SK-N-SH (cell line): ENCODE results near the gene NRF1. TPM values are rescaled to one million over a fixed set of nuclear protein-coding genes. Genes with fewer than 3 reads are reported as not detected.
A peak's percentile ranks its signal among the peaks of the same experiment; 100 is the strongest.

Source experiments
- CTCF ChIA-PET: fragments of 300-600, 350-600 bp; formaldehyde crosslinking; extraction: SDS; loops from one replicate; lab custom pipeline; 2021; lab: Yijun Ruan, JAX
- POLR2A ChIA-PET: fragments of 350-600 bp; sonication (Branson Sonifier 250); formaldehyde crosslinking; extraction: SDS; loops from one replicate; lab custom pipeline; 2020; ENCODE audit warnings: antibody characterized with exemption, inconsistent platforms; lab: Yijun Ruan, JAX
- DNase-seq: peaks from one replicate; pipeline ENCODE4 v3.0.0; 2012
- H2AFZ ChIP-seq: fragments of 200-600 bp; sonication (generic); 2 replicates; pipeline ENCODE4 v1.8.1; 2016; ENCODE audit warnings: antibody characterized with exemption, mild to moderate bottlenecking, low read depth
- H3F3A ChIP-seq: fragments of 200-600 bp; sonication (generic); replicated peaks from 2 replicates; pipeline ENCODE3; 2016; ENCODE audit warnings: antibody characterized with exemption, mild to moderate bottlenecking; ENCODE audit not compliant: insufficient read depth
- H3K27ac ChIP-seq, 2 experiments: fragments of 200-500 bp in 1 of 2; fragments of 200-600 bp in 1 of 2; sonication (Bioruptor generic) in 1 of 2; sonication (generic), shearing (Covaris generic) in 1 of 2; 2 replicates each; pipeline versions ENCODE4 v1.5.1 to v1.6.1; 2014 to 2016; ENCODE audit warnings: low read depth in 2 of 2, inconsistent platforms in 1 of 2, low read length in 1 of 2, mild to moderate bottlenecking in 1 of 2, mixed read lengths in 1 of 2
- H3K27me3 ChIP-seq: fragments of 200-600 bp; sonication (generic), shearing (Covaris generic); 2 replicates; pipeline ENCODE4 v1.6.1; 2016; ENCODE audit warnings: mixed run types; ENCODE audit not compliant: insufficient read depth
- H3K36me3 ChIP-seq, 2 experiments: fragments of 200-500 bp in 1 of 2; fragments of 200-600 bp in 1 of 2; sonication (Bioruptor generic) in 1 of 2; sonication (generic) in 1 of 2; replicated peaks in 1 of 2; 2 replicates each; pipeline versions ENCODE3 to v1.5.1; 2014 to 2016; ENCODE audit warnings: low read length in 1 of 2, mild to moderate bottlenecking in 1 of 2; ENCODE audit not compliant: insufficient read depth in 2 of 2, control insufficient read depth in 1 of 2
- H3K4me1 ChIP-seq, 2 experiments: fragments of 200-500 bp in 1 of 2; fragments of 200-600 bp in 1 of 2; sonication (Bioruptor generic) in 1 of 2; sonication (generic), shearing (Covaris generic) in 1 of 2; 2 replicates each; pipeline versions ENCODE4 v1.5.1 to v1.6.1; 2014 to 2016; ENCODE audit warnings: low read depth in 1 of 2, low read length in 1 of 2, mixed run types in 1 of 2; ENCODE audit not compliant: insufficient read depth in 2 of 2, control insufficient read depth in 1 of 2
- H3K4me2 ChIP-seq: fragments of 200-600 bp; sonication (generic), shearing (Covaris generic); 2 replicates; pipeline ENCODE4 v1.6.1; 2017; ENCODE audit warnings: mixed run types
- H3K4me3 ChIP-seq, 2 experiments: fragments of 200-500 bp in 1 of 2; fragments of 200-600 bp in 1 of 2; sonication (Bioruptor generic) in 1 of 2; sonication (generic), shearing (Covaris generic) in 1 of 2; 2 replicates each; pipeline versions ENCODE4 v1.5.1 to v1.8.1; 2014 to 2016; ENCODE audit warnings: low read depth in 2 of 2, inconsistent platforms in 1 of 2, low read length in 1 of 2, mild to moderate bottlenecking in 1 of 2, mixed read lengths in 1 of 2, moderate library complexity in 1 of 2
- H3K79me2 ChIP-seq: fragments of 200-600 bp; sonication (generic); 2 replicates; pipeline ENCODE4 v1.8.1; 2017; ENCODE audit warnings: mild to moderate bottlenecking; ENCODE audit not compliant: insufficient read depth
- H3K9ac ChIP-seq: fragments of 200-600 bp; sonication (generic); 2 replicates; pipeline ENCODE4 v1.6.1; 2017; ENCODE audit warnings: mixed run types
- H3K9me2 ChIP-seq: fragments of 200-600 bp; sonication (generic); 2 replicates; pipeline ENCODE4 v1.6.1; 2017; ENCODE audit warnings: mixed run types
- H3K9me3 ChIP-seq: fragments of 200-600 bp; sonication (generic); 2 replicates; pipeline ENCODE4 v1.6.1; 2017; ENCODE audit warnings: mixed run types, mild to moderate bottlenecking, moderate library complexity
- H4K20me1 ChIP-seq: fragments of 200-600 bp; sonication (generic); 2 replicates; pipeline ENCODE4 v1.6.1; 2017; ENCODE audit warnings: mild to moderate bottlenecking, mixed run types; ENCODE audit not compliant: insufficient read depth
- CHD2 ChIP-seq: fragments of 150-350 bp; IDR thresholded peaks from 2 replicates; pipeline ENCODE4 v1.6.1; 2018; ENCODE audit warnings: low read length; ENCODE audit not compliant: partially characterized antibody
- CTCF ChIP-seq: fragments of 200-600 bp; sonication (generic); IDR thresholded peaks from 2 replicates; pipeline ENCODE4 v1.6.1; 2017; ENCODE audit warnings: antibody characterized with exemption, mild to moderate bottlenecking, moderate library complexity
- EP300 ChIP-seq, 2 experiments: IDR thresholded peaks; 2 replicates each; pipeline versions ENCODE4 v1.4.0 to v1.6.1; 2012; ENCODE audit warnings: borderline replicate concordance in 1 of 2, low read depth in 1 of 2, low read length in 1 of 2
- EZH2phosphoT487 ChIP-seq: fragments of 200-600 bp; sonication (generic); IDR thresholded peaks from 2 replicates; pipeline ENCODE4 v1.6.1; 2017; ENCODE audit warnings: low read depth, mixed run types, mild to moderate bottlenecking, antibody characterized with exemption, moderate library complexity, borderline replicate concordance
- FOSL2 ChIP-seq: IDR thresholded peaks from 2 replicates; pipeline ENCODE4 v1.4.0; 2012; ENCODE audit warnings: low read depth, mild to moderate bottlenecking, moderate library complexity, borderline replicate concordance
- FOXM1 ChIP-seq: IDR thresholded peaks from 2 replicates; pipeline ENCODE4 v1.4.0; 2012; ENCODE audit warnings: low read depth, mild to moderate bottlenecking
- IRF3 ChIP-seq: fragments of 150-350 bp; IDR thresholded peaks from 2 replicates; pipeline ENCODE4 v1.6.1; 2016; ENCODE audit warnings: mild to moderate bottlenecking, low read depth, low read length
- JUND ChIP-seq: IDR thresholded peaks from 2 replicates; pipeline ENCODE4 v1.4.0; 2012
- MAX ChIP-seq: IDR thresholded peaks from 2 replicates; pipeline ENCODE4 v1.4.0; 2012; ENCODE audit warnings: low read depth
- MEF2A ChIP-seq: IDR thresholded peaks from 2 replicates; pipeline ENCODE4 v1.4.0; 2012; ENCODE audit warnings: low read depth, borderline replicate concordance
- NFIC ChIP-seq: IDR thresholded peaks from 2 replicates; pipeline ENCODE4 v1.4.0; 2012; ENCODE audit warnings: borderline replicate concordance
- NRF1 ChIP-seq: IDR thresholded peaks from 2 replicates; pipeline ENCODE4 v1.6.1; 2012; ENCODE audit warnings: low read depth, mild to moderate bottlenecking, low read length
- PBX3 ChIP-seq: IDR thresholded peaks from 2 replicates; pipeline ENCODE4; 2012
- POLR2AphosphoS5 ChIP-seq: IDR thresholded peaks from 2 replicates; pipeline ENCODE4 v1.6.1; 2012; ENCODE audit warnings: low read depth, low read length
- RAD21 ChIP-seq: IDR thresholded peaks from 2 replicates; pipeline ENCODE4 v1.6.1; 2012; ENCODE audit warnings: mild to moderate bottlenecking, low read length
- REST ChIP-seq: IDR thresholded peaks from 2 replicates; pipeline ENCODE4 v1.6.1; 2012; ENCODE audit warnings: mild to moderate bottlenecking, low read depth, low read length, moderate library complexity
- RFX5 ChIP-seq: IDR thresholded peaks from 2 replicates; pipeline ENCODE4 v1.6.1; 2012; ENCODE audit warnings: mild to moderate bottlenecking, improper control_type of control experiment, low read length
- RXRA ChIP-seq: IDR thresholded peaks from 2 replicates; pipeline ENCODE4 v1.4.0; 2012; ENCODE audit warnings: low read depth, mild to moderate bottlenecking, borderline replicate concordance
- SMC3 ChIP-seq: IDR thresholded peaks from 2 replicates; pipeline ENCODE4 v1.6.1; 2012; ENCODE audit warnings: low read depth, low read length, improper control_type of control experiment
- USF1 ChIP-seq: IDR thresholded peaks from 2 replicates; pipeline ENCODE4 v1.4.0; 2012; ENCODE audit warnings: low read depth, borderline replicate concordance
- ZBTB33 ChIP-seq: IDR thresholded peaks from 2 replicates; pipeline ENCODE4 v1.4.0; 2012; ENCODE audit warnings: low read depth, borderline replicate concordance
- WGBS: methylation state at CpG from one replicate; pipeline ENCODE4 v1.1.6; 2017; ENCODE audit warnings: low lambda C conversion rate; 5-methylcytosine and 5-hydroxymethylcytosine counted together
- polyA plus RNA-seq, 3 experiments: library from polyadenylated mRNA; depleted of rRNA; stranded (reverse); fragments of >200 nt; gene quantifications; 2 replicates each; pipeline ENCODE4 v1.2.3, GENCODE V29; 2012

Gene NRF1
- polyA plus RNA-seq, 1 of the 3 experiments (the other 2 are of a cell fraction) = 10.9 TPM

- no peak for TF ChIP-seq EZH2phosphoT487
- peak; percentile 88 for TF ChIP-seq JUND
- TF ChIP-seq PBX3 = no peak
- 0 out of 2 replicates have a peak, but pooled peaks have one; percentile 18 for TF ChIP-seq MAX
- peak in 1 of 2 experiments; percentile 52; a peak in 1 of 4 replicates for TF ChIP-seq EP300 (IDR thresholded peaks at IDR 0.05; ENCODE audit: borderline replicate concordance in 1 of 2, low read depth in 1 of 2, low read length in 1 of 2)
- TF ChIP-seq USF1 = no peak
- TF ChIP-seq RAD21 = no peak
- no peak; the same call in 1 of the 2 replicates for TF ChIP-seq POLR2AphosphoS5
- no peak for TF ChIP-seq SMC3
- no peak for TF ChIP-seq CHD2
- no peak for TF ChIP-seq REST
- TF ChIP-seq MEF2A = no peak
- TF ChIP-seq IRF3 = no peak
- peak; percentile 92; the same call in 1 of the 2 replicates for TF ChIP-seq FOSL2
- no peak for TF ChIP-seq FOXM1
Observed at GRCh38 chr7:129569811-129570215, 41.7 kb upstream of the NRF1 start (continued).

GRCh38 chr7:129571201-129571600 is 40.3 kb upstream of the NRF1 start:
- no peak overlapping the region for H3K9ac ChIP-seq
- no peaks in the 10 kb centered on the region; the same call in 1 of the 2 replicates for H3K27me3 ChIP-seq
- no peaks in the 10 kb centered on the region for H3K9me2 ChIP-seq
- no peak overlapping the region for H3K27ac ChIP-seq
- no peak overlapping the region for H2AFZ ChIP-seq
- H3K9me3 ChIP-seq = peaks cover 4% of the 10 kb centered on the region; the same call in 1 of the 2 replicates
- H4K20me1 ChIP-seq = no peaks in the 10 kb centered on the region
- no peak overlapping the region for H3K4me2 ChIP-seq
- no peaks in the 10 kb centered on the region for H3K79me2 ChIP-seq
- ChIA-PET POLR2A (no interaction called here), CTCF (no interaction called here)
- 83% methylated on average over 5 of the region's 5 CpGs for WGBS
- no peak for DNase-seq
- no peak overlapping the region for H3K4me3 ChIP-seq
- H3F3A ChIP-seq = peaks cover 13% of the 10 kb centered on the region
- H3K4me1 ChIP-seq = no peaks in the 10 kb centered on the region; a peak in 1 of 4 replicates
- H3K36me3 ChIP-seq = no peaks in the 10 kb centered on the region
- TF ChIP-seq NFIC = no peak
- TF ChIP-seq FOSL2 = no peak
- TF ChIP-seq NRF1 = no peak
- TF ChIP-seq RXRA = no peak
- no peak for TF ChIP-seq RAD21
- no peak for TF ChIP-seq CTCF
- no peak for TF ChIP-seq FOXM1
- TF ChIP-seq ZBTB33 = no peak
- TF ChIP-seq JUND = no peak
- TF ChIP-seq RFX5 = no peak
- no peak for TF ChIP-seq EP300 (IDR thresholded peaks at IDR 0.05; ENCODE audit: borderline replicate concordance in 1 of 2, low read depth in 1 of 2, low read length in 1 of 2)
